ENCODE data around the gene COQ8A.
A peak's percentile ranks its signal among the peaks of the same experiment; 100 is the strongest.
"Not testable (repeated sequence)": the region's sequence is repeated elsewhere in the genome, so short reads cannot be mapped to it uniquely, and the experiment has no call there.

COQ8A gene

GRCh38 chr1:226929260-226930111, 10.6 kb upstream of the COQ8A start:
- DNase-seq (ENCODE audit: low spot score) = not testable (repeated sequence)

GRCh38 chr1:226934483-226935237, 5.4 kb upstream of the COQ8A start:
- DNase-seq (ENCODE audit: low spot score) = no peak

GRCh38 chr1:226937940-226938725, 2.0 kb upstream of the COQ8A start:
- DNase-seq (ENCODE audit: low spot score) = no peak

- DNase-seq (ENCODE audit: low spot score) = peak; percentile 62
Measured at GRCh38 chr1:226938903-226939437, 1.1 kb upstream of the COQ8A start.

GRCh38 chr1:226939438-226940028, 561 bp upstream of the COQ8A start:
- DNase-seq (ENCODE audit: low spot score) = peak; percentile 57

GRCh38 chr1:226940806-226941067, 643 bp downstream of the COQ8A start:
- no peak for DNase-seq (ENCODE audit: low spot score)

- no peak for DNase-seq (ENCODE audit: low spot score)
Measured at GRCh38 chr1:226942392-226942791, 2.3 kb downstream of the COQ8A start.

GRCh38 chr1:226943156-226943555, 3.1 kb downstream of the COQ8A start:
- DNase-seq (ENCODE audit: low spot score) = no peak

- DNase-seq (ENCODE audit: low spot score) = no peak
Measured at GRCh38 chr1:226943927-226944326, 3.8 kb downstream of the COQ8A start.

- no peak for DNase-seq (ENCODE audit: low spot score)
Measured at GRCh38 chr1:226945106-226945857, 5.2 kb downstream of the COQ8A start.

- DNase-seq (ENCODE audit: low spot score) = no peak
Measured at GRCh38 chr1:226945858-226946245, 5.8 kb downstream of the COQ8A start.

GRCh38 chr1:226946285-226946684, 6.2 kb downstream of the COQ8A start:
- DNase-seq (ENCODE audit: low spot score) = no peak

GRCh38 chr1:226946841-226947240, 6.7 kb downstream of the COQ8A start:
- no peak for DNase-seq (ENCODE audit: low spot score)

GRCh38 chr1:226948051-226948450, 8.0 kb downstream of the COQ8A start:
- no peak for DNase-seq (ENCODE audit: low spot score)

- DNase-seq (ENCODE audit: low spot score) = no peak
Measured at GRCh38 chr1:226948480-226948879, 8.4 kb downstream of the COQ8A start.

- no peak for DNase-seq (ENCODE audit: low spot score)
Measured at GRCh38 chr1:226948996-226949395, 8.9 kb downstream of the COQ8A start.

GRCh38 chr1:226949401-226949800, 9.3 kb downstream of the COQ8A start:
- DNase-seq (ENCODE audit: low spot score) = no peak

GRCh38 chr1:226950316-226950715, 10.2 kb downstream of the COQ8A start:
- DNase-seq (ENCODE audit: low spot score) = no peak

GRCh38 chr1:226950871-226951270, 10.8 kb downstream of the COQ8A start:
- no peak for DNase-seq (ENCODE audit: low spot score)

GRCh38 chr1:226951286-226952117, 11.4 kb downstream of the COQ8A start:
- no peak for DNase-seq (ENCODE audit: low spot score)

- DNase-seq (ENCODE audit: low spot score) = no peak
Measured at GRCh38 chr1:226952118-226952441, 12.0 kb downstream of the COQ8A start.
